G401.6 (cell line): Measurements from ENCODE around the gene DDX31.
"Not testable (repeated sequence)": the region's sequence is repeated elsewhere in the genome, so short reads cannot be mapped to it uniquely, and the experiment has no call there.

Source experiments
- FAIRE-seq: peaks from 2 replicates; lab custom pipeline; 2012; peaks lifted over from hg19 to GRCh38; lab: Jason Lieb, UNC

Gene DDX31

GRCh38 chr9:132577119-132577518 is 92.7 kb downstream of the DDX31 start:
- FAIRE-seq = no peak

DNA sequence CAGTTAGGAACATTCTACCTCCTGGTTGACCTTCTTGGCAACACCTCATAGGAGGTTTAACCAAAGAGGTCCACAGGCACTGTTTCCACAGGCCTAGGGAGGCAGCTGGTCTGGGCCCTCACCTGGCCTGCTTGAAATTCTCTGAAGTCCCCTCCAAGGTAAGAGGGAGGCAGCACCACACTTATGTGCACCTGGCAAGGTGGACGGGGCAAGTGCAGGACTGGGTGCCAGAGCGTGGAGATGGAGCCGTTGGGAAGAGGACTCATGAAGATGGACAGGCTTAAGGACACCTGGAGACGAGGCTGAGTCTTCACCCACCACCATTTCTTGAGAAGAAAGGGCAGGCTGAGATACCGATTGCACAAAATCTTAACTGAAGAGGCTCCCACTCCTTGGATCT is 94.0 kb downstream of the DDX31 start:
- no peak for FAIRE-seq

DNA sequence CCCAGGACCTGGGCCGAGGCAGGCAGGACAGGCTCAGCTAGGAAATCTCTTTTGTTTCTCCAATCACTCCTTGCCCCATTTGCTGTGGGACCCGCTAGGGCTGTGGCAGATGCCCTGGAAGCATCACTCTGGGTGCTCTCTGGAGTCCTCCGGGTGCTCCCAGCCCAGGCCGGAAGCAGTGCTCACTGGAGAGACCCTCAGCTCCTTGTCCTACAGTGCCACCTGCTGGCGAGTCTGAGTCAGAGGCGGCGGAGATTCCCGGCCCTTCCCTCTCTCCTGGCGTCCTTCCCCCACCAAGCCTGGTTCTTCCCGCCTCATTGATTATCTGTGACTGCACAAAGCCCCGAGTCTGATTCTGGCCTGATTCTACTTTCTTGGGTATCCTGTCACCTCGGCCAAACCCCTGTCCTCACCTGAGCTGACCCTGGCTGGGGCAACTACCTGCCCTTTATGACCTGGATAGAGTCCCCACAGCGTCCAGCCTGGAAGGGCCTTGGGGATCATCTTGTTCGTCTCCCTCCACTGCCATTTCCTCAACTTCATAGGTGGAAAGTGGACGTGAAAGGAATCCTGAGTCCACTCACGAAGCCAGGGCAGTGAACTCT is 94.7 kb downstream of the DDX31 start:
- FAIRE-seq = no peak

DNA sequence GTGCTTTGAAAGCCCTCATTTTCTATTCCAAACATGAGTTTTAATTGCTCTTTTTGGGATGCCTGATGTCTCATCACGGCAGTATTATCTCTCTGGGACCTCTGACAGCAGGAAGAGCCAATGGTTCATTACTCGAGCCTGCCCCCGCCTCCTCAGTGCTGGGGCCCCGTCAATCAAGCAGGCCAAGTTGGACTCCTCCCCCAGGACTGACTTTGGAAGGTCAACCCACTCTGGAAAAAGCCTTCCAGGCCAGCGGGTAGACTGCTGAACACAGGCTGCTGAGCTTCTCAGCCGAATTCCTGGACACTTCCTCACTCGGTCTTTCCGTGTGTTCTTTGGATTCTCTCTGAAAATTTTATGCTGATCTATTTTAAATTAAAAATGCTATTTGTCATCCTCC is 96.9 kb downstream of the DDX31 start:
- FAIRE-seq = no peak

GRCh38 chr9:132571806-132572600 is 97.8 kb downstream of the DDX31 start:
- no peak for FAIRE-seq

- FAIRE-seq = not testable (repeated sequence)
These were observed 101.0 kb downstream of the DDX31 start for GRCh38 chr9:132568787-132569186.

- no peak for FAIRE-seq
These were observed 105.3 kb downstream of the DDX31 start for GRCh38 chr9:132564526-132564925.

DNA sequence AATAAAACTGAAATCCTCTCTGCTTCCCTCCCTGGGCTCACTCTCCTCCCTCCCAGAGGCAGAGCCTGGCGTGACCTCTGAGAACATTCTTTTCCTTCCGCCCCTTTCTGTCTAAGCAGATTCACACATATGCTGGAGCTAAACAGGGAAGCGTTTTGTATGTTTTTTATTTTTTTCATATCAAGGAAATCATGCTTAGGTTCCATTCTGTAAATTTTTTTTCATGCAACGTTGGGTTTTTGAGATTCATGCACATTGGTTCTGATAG is 107.5 kb downstream of the DDX31 start:
- no peak for FAIRE-seq

- no peak for FAIRE-seq
These were observed 109.1 kb downstream of the DDX31 start for GRCh38 chr9:132560616-132561202.

DNA sequence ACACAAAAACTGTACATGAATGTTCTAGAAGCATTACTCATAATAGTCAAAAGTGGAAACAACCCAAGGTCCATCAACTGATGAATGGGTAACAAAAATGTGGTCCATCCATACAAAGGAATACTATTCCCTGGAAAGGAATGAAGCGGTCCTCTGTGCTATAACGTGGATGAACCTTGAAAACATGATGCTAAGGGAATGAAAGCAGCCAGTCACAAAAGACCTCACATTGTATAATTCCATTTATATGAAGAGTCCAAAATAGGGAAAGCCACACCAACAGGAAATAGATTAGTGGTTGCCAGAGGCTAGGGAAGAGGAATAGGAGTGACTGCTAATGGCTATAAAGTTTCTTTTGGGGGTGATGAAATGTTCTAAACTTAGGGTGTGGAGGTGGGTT is 110.1 kb downstream of the DDX31 start:
- FAIRE-seq = no peak

DNA sequence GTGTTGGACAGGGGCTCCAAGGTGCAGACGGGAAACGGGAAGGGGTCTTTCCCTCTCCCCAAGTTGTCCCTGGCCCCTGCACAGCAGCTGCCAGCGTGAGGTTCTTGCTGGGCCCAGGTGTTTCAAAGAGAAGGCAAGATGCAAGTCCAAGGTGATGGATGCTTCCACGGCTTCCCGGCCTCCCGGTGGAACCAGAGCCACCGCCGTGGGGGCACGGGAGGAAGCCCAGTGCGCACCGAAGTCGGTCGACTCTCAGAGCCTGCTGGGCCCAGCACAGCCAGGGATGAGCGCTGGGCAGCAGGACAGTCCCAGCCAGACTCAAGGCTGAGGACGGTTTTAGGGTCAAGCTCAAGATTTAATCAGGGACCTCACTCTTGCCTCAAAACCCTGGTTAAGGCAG is 112.6 kb downstream of the DDX31 start:
- no peak for FAIRE-seq

GRCh38 chr9:132556714-132557113 is 113.1 kb downstream of the DDX31 start:
- FAIRE-seq = no peak

GRCh38 chr9:132556235-132556634 is 113.5 kb downstream of the DDX31 start:
- no peak for FAIRE-seq

- FAIRE-seq = no peak
These were observed 114.3 kb downstream of the DDX31 start for GRCh38 chr9:132555528-132555927.

- FAIRE-seq = no peak
These were observed 115.0 kb downstream of the DDX31 start for GRCh38 chr9:132554755-132555154.

DNA sequence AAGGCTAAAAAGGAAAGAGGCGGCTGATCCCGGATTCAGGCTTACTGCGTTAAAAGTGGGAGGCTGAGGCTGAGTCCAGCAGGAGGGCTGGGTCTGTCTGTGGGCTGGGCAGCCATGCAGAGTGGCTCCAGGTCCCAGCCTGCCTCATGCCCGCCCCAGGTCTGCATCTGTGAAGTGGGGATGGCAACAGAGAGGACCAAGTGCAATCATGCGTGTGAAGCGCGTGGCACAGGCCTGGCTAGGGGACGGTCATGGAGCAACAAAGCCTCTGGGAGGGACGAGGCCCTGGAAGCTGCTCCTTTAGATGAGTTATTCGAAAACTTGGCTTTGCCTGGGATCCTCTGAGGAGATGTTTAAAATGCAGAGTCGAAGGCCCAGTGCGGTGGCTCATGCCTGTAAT is 117.7 kb downstream of the DDX31 start:
- FAIRE-seq = no peak

- FAIRE-seq = no peak
These were observed 118.2 kb downstream of the DDX31 start for GRCh38 chr9:132551556-132551955.

DNA sequence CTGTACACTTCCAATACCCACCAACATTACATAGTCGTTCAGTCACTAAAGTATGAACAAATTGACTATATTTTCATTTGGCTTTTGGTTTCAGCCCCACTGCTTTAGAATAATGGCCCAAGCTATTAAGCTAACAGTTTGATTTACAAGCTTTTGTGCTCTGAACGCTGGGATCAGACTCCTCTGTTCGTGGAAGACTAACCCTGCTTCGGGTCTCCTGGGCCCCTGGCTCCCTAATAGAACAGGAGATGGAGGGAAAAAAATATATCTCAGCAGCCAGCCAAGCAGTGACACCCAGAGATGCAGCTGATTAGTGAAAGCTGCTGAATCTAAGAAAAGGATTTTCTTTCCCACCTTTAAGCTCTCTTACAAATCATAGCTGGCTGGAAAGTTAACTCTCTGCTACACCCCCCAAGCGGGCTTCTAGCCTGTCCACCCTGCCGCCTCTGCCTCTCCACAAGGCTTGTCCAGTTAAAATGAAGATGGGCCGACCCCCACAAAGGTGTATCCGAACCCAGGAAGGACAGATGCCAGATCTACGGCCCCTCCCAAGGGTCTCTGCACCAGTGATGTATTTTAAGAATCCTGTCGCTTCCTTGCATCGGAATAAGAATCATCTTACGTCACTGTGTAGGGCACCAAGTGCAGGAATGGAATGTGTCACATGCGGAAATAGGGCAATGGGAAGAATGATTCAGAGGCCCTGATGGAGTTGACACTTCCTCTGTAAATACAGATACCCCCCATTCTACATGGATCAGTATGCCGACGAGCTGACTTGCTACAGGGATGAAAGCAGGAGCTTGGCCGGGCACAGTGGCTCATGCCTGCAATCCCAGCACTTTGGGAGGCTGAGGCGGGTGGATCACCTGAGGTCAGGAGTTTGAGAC is 120.8 kb downstream of the DDX31 start:
- no peak for FAIRE-seq

- no peak for FAIRE-seq
These were observed 121.6 kb downstream of the DDX31 start for GRCh38 chr9:132547976-132548730.

DNA sequence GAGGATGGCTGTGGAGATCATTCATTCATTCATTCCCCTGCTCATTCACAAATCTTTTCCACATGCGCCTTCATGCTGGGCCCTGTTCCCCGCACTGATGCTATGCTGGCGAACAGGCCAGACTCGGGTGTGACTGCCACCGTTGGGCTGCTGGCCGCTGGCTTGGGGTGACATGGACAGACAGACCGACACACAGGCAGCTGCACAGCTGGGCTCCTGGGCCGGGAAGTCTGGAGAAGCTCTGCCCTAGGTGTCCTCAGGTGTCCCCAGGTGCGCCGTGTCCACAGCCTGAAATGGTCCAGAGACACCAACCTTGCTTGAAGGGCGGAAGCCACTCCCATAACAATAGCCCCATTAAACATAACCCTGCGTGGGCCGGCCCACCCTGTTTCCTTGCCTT is 122.3 kb downstream of the DDX31 start:
- no peak for FAIRE-seq

- no peak for FAIRE-seq
These were observed 122.7 kb downstream of the DDX31 start for GRCh38 chr9:132547052-132547431.
